Astrocyte (in vitro differentiated cells and primary cell): ENCODE results near the gene RFC2. TPM values are rescaled to one million over a fixed set of nuclear protein-coding genes. Genes with fewer than 3 reads are reported as not detected.
"Not testable (repeated sequence)": the region's sequence is repeated elsewhere in the genome, so short reads cannot be mapped to it uniquely, and the experiment has no call there.

Source experiments
- DNase-seq: peaks from one replicate; pipeline ENCODE4 v3.0.0-alpha.2; 2010; ENCODE audit warnings: low read depth
- FAIRE-seq: peaks from 2 replicates; lab custom pipeline; 2011; peaks lifted over from hg19 to GRCh38; lab: Jason Lieb, UNC
- H2AFZ ChIP-seq: 2 replicates; pipeline ENCODE4 v1.6.0; 2012; ENCODE audit warnings: low read depth, low read length, inconsistent platforms
- H3K27ac ChIP-seq: 2 replicates; pipeline ENCODE4 v1.5.1; 2011; ENCODE audit warnings: low read depth, low read length, inconsistent platforms
- H3K27me3 ChIP-seq: 2 replicates; pipeline ENCODE4 v1.6.0; 2011; ENCODE audit warnings: low read length, inconsistent platforms; ENCODE audit not compliant: insufficient read depth
- H3K36me3 ChIP-seq: 2 replicates; pipeline ENCODE4 v1.5.1; 2011; ENCODE audit warnings: low read length, inconsistent platforms; ENCODE audit not compliant: insufficient read depth
- H3K4me1 ChIP-seq: 2 replicates; pipeline ENCODE4 v1.5.1; 2011; ENCODE audit warnings: low read length, inconsistent platforms; ENCODE audit not compliant: insufficient read depth
- H3K4me2 ChIP-seq: 2 replicates; pipeline ENCODE4 v1.6.0; 2012; ENCODE audit warnings: low read length, inconsistent platforms
- H3K4me3 ChIP-seq: 2 replicates; pipeline ENCODE4 v1.5.1; 2011; ENCODE audit warnings: low read depth, mild to moderate bottlenecking, low read length, inconsistent platforms; ENCODE audit not compliant: insufficient read depth
- H3K79me2 ChIP-seq: 2 replicates; pipeline ENCODE4 v1.6.0; 2012; ENCODE audit warnings: mild to moderate bottlenecking, low read length, inconsistent platforms; ENCODE audit not compliant: insufficient read depth
- H3K9ac ChIP-seq: 2 replicates; pipeline ENCODE4 v1.6.0; 2012; ENCODE audit warnings: mild to moderate bottlenecking, low read length, inconsistent platforms
- H3K9me3 ChIP-seq: 2 replicates; pipeline ENCODE4 v1.5.1; 2012; ENCODE audit warnings: low read depth, mild to moderate bottlenecking, low read length, inconsistent platforms; ENCODE audit not compliant: insufficient read depth
- H4K20me1 ChIP-seq: 2 replicates; pipeline ENCODE4 v1.6.0; 2012; ENCODE audit warnings: low read length, inconsistent platforms; ENCODE audit not compliant: insufficient read depth
- H3K27ac Mint-ChIP-seq: one replicate; pipeline ENCODE4 v1.8.0; 2021; ENCODE audit warnings: mild to moderate bottlenecking, mixed read lengths; ENCODE audit not compliant: unreplicated experiment
- H3K27me3 Mint-ChIP-seq: one replicate; pipeline ENCODE4 v1.8.0; 2021; ENCODE audit warnings: low read depth, mixed read lengths; ENCODE audit not compliant: unreplicated experiment
- H3K36me3 Mint-ChIP-seq: one replicate; pipeline ENCODE4 v1.8.0; 2021; ENCODE audit warnings: low read depth, mixed read lengths; ENCODE audit not compliant: unreplicated experiment
- H3K4me1 Mint-ChIP-seq: one replicate; pipeline ENCODE4 v1.8.0; 2021; ENCODE audit warnings: low read depth, mixed read lengths; ENCODE audit not compliant: unreplicated experiment
- H3K4me3 Mint-ChIP-seq: one replicate; pipeline ENCODE4 v1.8.0; 2021; ENCODE audit warnings: mild to moderate bottlenecking, moderate library complexity, mixed read lengths; ENCODE audit not compliant: unreplicated experiment
- H3K9me3 Mint-ChIP-seq: one replicate; pipeline ENCODE4 v1.8.0; 2021; ENCODE audit warnings: mild to moderate bottlenecking, mixed read lengths; ENCODE audit not compliant: unreplicated experiment
- EZH2 ChIP-seq: IDR thresholded peaks from 2 replicates; pipeline ENCODE4 v1.6.1; 2012; ENCODE audit warnings: mild to moderate bottlenecking, low read length, inconsistent platforms; ENCODE audit not compliant: insufficient read depth
- total RNA-seq: library from RNA; stranded (reverse); gene quantifications from 2 replicates; pipeline ENCODE4 v1.2.1, GENCODE V29; 2021
- TF ChIP-seq, protein P1 (sequence below): IDR thresholded peaks from 2 replicates; pipeline ENCODE4 v1.5.1; 2011; ENCODE audit warnings: low read depth, mild to moderate bottlenecking, inconsistent platforms, low read length, moderate library complexity; ENCODE audit not compliant: insufficient read depth

RFC2 gene
- total RNA-seq, 1 donor from 2014 or later, result 12.3 TPM

DNA sequence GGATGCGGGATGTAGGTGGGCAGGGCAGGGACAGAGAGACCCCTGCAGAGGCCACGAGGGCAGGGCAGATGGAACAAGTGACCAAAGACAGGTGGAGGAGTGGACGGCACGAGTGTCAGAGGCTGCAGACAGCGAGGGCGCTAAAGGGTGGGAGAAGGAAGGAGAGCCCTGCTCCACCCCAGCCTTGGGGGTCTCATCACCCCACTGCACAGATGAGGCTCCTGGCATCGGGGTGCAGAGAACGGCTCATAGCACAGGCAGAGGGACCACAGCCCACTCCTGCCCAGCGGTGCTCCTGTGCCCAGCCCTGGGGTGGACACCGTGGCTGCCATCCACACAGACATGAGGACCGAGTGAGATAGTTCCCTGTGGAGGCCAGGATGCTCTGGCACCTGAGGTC lies 46.6 kb downstream of the RFC2 start:
- H3K36me3 Mint-ChIP-seq, result no peaks in the 10 kb centered on the region
- H3K36me3 ChIP-seq, result no peaks in the 10 kb centered on the region
- FAIRE-seq (no peak), DNase-seq (no peak)
- H3K9me3 ChIP-seq, result no peaks in the 10 kb centered on the region
- no peak overlapping the region for H3K4me2 ChIP-seq
- no peak overlapping the region for H3K9ac ChIP-seq
- H3K27ac ChIP-seq, result no peak overlapping the region
- no peak overlapping the region for H3K27ac Mint-ChIP-seq
- H2AFZ ChIP-seq, result no peak overlapping the region
- no peak overlapping the region for H3K4me3 Mint-ChIP-seq
- no peaks in the 10 kb centered on the region for H4K20me1 ChIP-seq
- no peaks in the 10 kb centered on the region for H3K4me1 Mint-ChIP-seq
- H3K27me3 Mint-ChIP-seq, result no peaks in the 10 kb centered on the region
- H3K4me1 ChIP-seq, result peaks cover 11% of the 10 kb centered on the region
- H3K9me3 Mint-ChIP-seq, result peaks cover 2% of the 10 kb centered on the region
- no peak overlapping the region for H3K4me3 ChIP-seq
- no peaks in the 10 kb centered on the region for H3K27me3 ChIP-seq
- TF ChIP-seq, protein P1, sequence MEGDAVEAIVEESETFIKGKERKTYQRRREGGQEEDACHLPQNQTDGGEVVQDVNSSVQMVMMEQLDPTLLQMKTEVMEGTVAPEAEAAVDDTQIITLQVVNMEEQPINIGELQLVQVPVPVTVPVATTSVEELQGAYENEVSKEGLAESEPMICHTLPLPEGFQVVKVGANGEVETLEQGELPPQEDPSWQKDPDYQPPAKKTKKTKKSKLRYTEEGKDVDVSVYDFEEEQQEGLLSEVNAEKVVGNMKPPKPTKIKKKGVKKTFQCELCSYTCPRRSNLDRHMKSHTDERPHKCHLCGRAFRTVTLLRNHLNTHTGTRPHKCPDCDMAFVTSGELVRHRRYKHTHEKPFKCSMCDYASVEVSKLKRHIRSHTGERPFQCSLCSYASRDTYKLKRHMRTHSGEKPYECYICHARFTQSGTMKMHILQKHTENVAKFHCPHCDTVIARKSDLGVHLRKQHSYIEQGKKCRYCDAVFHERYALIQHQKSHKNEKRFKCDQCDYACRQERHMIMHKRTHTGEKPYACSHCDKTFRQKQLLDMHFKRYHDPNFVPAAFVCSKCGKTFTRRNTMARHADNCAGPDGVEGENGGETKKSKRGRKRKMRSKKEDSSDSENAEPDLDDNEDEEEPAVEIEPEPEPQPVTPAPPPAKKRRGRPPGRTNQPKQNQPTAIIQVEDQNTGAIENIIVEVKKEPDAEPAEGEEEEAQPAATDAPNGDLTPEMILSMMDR, result no peak
- no peak for TF ChIP-seq EZH2
- no peaks in the 10 kb centered on the region for H3K79me2 ChIP-seq

DNA sequence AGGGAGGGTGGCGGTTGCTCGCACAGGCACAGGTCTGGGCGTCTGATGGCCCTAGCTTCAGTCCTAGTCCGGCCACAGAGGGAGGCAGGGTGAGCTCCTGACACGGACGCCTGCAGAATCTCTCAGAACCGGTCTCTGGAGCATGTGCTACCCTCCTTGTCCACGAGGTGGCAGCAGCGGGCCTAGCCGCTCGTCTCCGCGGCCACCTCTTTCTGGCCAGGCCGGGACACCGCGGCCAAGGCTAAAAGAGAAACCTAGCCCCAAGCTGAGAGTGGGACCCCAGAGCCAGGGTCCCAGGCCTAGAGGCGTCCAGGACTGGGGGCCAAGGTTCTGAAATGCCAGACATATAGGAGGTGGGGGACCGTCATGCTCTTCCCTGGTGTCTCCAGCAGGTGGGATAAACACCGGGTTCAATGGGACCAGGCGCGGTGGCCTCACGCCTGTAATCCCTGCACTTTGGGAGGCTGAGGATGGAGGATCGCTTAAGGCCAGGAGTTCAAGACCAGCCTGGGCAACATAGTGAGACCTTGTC lies 47.5 kb downstream of the RFC2 start:
- H3K4me3 Mint-ChIP-seq, result no peak overlapping the region
- H3K4me2 ChIP-seq, result peak overlapping the region; percentile 86
- no peak for FAIRE-seq

DNA sequence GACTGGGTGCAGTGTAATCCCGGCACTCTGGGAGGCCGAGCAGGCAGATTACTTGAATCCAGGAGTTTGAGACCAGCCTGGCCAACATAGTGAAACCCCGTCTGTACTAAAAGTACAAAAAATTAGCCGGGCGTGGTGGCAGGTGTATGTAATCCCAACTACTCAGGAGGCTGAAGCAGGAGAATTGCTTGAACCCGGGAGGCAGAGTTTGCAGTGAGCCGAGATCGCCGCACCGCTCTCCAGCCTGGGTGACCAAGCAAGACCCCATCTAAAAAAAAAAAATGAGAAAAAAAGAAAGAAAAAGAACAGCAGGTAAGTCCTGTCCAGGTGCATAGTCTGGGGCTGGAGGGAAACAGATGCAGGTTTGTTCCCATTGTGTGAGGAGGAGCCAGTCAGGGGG lies 48.1 kb downstream of the RFC2 start:
- H3K4me3 Mint-ChIP-seq, result peak overlapping the region; percentile 70
- not testable (repeated sequence) for H3K4me3 ChIP-seq, H3K9me3 ChIP-seq, H3K36me3 ChIP-seq, H3K9me3 Mint-ChIP-seq, DNase-seq, H3K4me1 Mint-ChIP-seq, H3K27ac ChIP-seq, H3K4me2 ChIP-seq, H3K79me2 ChIP-seq, H2AFZ ChIP-seq, H3K36me3 Mint-ChIP-seq, H3K27ac Mint-ChIP-seq, H3K27me3 ChIP-seq, H4K20me1 ChIP-seq, FAIRE-seq, H3K27me3 Mint-ChIP-seq, H3K9ac ChIP-seq
- peaks cover 11% of the 10 kb centered on the region for H3K4me1 ChIP-seq

More for the DNA sequence above, 47.5 kb downstream of the RFC2 start:
- H3K4me1 ChIP-seq, result peaks cover 11% of the 10 kb centered on the region
- TF ChIP-seq, protein P1, result peak; percentile 73
- TF ChIP-seq EZH2, result no peak
- peak overlapping the region; percentile 60 for H3K9ac ChIP-seq
- H3K27me3 ChIP-seq, result no peaks in the 10 kb centered on the region
- no peaks in the 10 kb centered on the region for H3K9me3 ChIP-seq
- peak overlapping the region; percentile 77 for H2AFZ ChIP-seq
- no peaks in the 10 kb centered on the region for H3K79me2 ChIP-seq
- H3K4me3 ChIP-seq, result peak overlapping the region; percentile 24
- Mint-ChIP-seq H3K9me3 (peaks cover 2% of the 10 kb centered on the region), H3K27me3 (no peaks in the 10 kb centered on the region), H3K36me3 (no peaks in the 10 kb centered on the region), H3K27ac (no peak overlapping the region), H3K4me1 (no peaks in the 10 kb centered on the region)
- no peaks in the 10 kb centered on the region for H3K36me3 ChIP-seq
- H3K27ac ChIP-seq, result no peak overlapping the region
- peak; percentile 7 for DNase-seq
- no peaks in the 10 kb centered on the region for H4K20me1 ChIP-seq
